NCI-H526 (cell line): Measurements from ENCODE around the gene CBX8.
"Not testable (repeated sequence)": the region's sequence is repeated elsewhere in the genome, so short reads cannot be mapped to it uniquely, and the experiment has no call there.

Experiments used
- DNase-seq, 2 experiments: peaks; one replicate each; lab custom pipeline; 2025; lab: John Stamatoyannopoulos, UW

The CBX8 gene

DNA sequence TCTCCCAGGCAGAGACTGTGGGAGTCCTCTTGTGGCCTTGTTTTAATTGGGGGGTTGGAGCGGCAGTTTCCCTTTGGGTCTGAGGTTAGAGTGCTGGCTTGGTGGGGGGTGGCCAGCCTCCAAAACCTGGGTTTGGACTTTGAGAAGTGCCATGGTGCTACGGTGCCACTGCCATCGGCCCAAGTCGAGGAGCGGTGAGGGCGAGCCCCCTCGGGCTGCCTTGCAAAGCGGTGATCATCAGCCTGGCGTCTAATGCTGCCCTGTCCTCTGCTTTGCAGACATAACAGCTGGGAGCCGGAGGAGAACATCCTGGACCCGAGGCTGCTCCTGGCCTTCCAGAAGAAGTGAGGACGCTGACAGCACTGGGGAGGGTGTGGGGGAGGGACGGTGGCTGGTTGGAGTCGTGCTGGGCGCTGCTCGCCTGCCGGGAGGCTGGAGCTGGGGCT is 17.8 kb downstream of the CBX8 start:
- peak in 1 of 2 experiments; percentile 52 for DNase-seq

DNA sequence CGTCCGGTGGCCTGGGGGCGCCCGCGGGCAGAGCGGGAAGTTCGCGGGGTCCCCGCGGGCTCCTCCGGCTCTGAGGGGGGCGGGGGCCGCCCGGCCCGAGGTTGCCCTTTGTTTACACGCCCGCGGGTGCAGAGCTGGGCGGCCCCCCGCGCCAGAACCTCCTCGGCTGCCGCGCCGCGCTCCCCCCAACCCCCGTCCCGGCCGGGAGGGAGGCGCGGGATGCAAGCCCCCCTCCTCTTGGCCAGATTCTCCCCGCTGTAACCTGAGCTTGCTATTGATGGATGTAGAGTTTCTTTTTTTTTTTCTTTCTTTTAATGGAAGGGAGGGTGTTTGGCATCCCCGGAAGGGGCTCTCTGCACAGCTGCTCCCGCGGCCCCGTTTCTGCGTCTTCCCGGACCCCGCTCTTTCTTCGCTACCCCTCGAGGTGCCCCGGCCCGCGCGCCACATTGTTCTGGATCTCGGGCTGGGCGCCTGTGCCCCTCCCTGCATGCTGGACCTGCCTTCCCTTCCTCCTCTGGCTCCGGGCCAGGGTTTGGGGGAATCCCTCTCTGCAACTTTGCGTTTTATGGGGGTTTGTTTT is 18.3 kb downstream of the CBX8 start:
- DNase-seq, result peak in 1 of 2 experiments; percentile 66

DNA sequence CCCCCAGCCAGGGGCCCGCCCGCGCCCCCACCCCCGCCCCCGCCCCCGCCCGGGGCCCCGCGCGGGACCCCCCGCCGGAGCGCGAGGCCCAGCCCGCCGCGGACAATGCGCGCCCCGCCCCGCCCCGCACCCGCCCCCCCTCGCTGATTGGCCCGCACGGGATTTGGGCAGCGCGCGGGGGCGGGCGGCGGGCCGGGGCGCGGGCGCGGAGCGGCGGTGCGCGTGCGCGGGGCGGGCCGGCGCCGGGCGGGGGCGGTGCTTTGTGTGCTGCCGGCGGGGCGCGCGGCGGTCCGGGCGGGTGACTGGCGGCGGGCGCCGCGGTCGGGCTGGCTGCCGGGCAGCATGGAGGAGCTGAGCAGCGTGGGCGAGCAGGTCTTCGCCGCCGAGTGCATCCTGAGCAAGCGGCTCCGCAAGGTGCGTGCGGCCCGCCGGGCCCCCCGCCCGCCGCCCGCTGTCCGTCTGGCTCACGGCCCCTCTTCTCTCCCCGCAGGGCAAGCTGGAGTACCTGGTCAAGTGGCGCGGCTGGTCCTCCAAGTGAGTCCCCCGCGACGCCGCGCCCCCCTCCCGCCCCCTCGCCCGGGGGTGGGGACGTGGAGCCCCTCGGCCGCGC is 18.9 kb downstream of the CBX8 start, which contains the start of gene CBX2:
TSS of gene CBX2 (plus strand) at position 255 of the 610 bp plus-strand sequence. CDS start at position 343, 88 bp downstream.
- DNase-seq, result peak in 1 of 2 experiments; percentile 88

DNA sequence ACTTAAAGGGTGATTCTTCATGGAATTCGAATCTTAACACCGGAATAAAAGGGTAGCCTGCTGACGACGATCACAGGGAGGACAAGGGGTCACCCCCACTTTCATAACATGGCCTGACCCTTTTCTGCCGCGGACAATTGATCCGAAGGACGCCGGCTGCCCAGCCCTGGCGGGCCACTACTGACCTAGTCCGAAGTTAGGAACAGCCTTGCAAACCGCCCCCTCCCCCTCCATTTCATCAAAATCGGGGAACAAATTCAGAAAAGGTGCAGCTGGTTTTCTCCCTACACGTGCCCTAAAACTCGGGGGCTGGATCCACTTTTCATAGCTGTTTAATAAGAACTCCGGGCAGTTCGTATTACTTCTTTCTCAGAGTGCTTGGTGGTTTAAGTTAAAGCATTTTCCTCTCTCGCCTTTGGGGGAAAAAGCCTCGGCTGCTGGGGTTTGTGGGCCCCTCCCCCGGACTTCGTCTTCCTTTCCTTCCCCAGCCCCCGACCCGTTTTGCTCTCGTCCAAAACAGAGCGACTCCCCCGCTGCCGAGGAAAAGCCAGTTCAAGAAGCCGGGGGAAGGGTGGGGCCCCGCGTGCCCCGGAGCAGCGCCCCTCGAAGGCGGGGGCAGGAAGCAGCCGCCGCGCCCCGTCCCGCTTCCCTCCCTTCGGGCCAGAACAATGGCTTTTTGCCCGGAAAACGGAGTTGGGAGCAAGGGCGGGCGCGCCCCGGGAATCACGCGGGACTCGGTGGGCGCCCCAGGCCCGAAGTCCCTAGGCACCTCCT is 19.6 kb downstream of the CBX8 start:
- peak in 1 of 2 experiments; percentile 78 for DNase-seq

DNA sequence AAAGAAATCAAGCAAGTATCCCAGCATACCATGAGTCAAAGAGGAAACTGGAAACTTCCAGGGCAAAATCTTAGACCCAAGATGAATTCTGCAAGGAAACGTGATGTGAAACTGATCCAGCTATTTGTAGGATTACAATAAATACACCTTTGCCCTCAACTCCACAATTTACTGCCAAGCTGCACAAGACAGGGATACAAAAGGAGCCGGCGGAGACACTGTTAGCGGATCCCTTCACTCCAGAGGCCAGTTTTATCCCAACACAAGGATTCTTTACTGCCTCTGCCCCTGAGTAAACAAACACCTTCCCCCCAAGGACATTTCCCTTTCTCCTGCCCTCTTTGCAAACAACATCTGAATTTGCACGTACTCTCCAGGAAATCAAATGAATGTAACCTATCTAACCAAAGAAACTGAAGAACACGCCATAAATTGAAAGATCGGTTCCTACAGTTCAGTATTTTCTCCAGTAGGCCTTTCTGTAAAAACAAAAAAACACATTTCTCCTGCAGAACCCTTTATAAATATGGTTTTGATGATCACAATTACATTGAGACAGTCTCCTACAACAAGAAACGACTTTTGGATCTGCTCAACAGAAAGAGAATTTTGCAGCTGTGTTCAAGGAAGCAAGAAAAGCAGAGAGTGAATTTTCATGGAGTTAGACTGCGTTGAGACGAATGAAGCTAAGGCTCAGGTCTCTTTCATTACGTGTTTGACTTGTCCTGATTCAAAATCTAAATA is 20.3 kb downstream of the CBX8 start:
- peak; percentile 33 to 43 for DNase-seq

DNA sequence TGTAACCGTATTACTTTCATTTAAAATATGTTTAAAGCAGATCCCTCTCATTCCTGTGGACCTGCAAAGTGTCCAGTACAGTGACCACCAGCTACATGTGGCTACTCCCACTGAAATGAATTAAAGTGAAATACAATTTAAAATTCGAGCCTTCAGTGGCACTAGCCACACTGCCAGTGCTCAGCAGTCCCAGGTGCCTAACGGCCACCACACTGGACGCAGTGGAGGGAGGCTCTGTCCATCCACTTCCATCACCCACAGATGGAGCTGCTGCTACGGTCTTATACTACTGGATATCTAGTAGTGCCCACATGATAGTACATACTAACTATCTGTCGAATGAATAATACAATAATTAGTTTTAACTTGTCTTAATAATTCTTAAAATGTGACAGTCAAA is 21.2 kb downstream of the CBX8 start:
- DNase-seq, result no peak

DNA sequence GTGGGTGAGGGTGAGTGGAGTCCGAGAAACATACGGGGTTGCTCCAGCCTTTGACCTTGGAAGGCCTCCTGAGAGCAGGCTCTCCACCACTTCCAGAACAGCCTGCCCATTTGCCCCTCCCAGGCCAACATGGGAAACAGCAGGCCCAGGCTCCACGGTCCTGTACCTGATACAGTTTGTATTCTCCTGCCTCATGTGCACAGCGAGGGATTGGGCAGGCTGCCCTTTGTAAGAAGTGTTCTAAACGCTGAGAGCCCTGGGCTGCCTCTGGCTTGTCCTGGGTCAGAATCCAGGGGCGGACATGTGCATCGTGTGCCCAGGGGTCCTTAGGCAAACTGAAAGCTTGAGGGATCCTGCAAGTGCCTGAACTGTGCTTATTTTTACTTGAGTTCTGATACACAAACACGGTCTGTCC is 22.3 kb downstream of the CBX8 start:
- DNase-seq, result no peak

DNA sequence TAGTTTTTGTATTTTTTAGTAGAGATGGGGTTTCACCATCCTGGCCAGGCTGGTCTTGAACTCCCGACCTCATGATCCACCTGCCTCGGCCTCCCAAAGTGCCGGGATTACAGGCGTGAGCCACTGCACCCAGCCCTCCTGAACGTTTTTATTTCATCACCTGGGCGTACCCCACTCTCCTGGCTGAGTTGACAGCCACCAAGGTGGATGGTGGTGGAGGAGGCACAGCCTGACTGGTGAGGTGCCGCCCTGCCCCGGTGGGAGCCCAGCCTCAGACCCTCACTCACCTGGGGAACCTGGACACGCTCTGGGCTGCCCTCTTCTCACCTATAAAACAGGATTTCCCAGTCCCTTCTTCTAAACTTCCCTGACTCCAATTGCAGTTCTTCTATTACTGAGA is 24.2 kb downstream of the CBX8 start:
- DNase-seq, result not testable (repeated sequence)

DNA sequence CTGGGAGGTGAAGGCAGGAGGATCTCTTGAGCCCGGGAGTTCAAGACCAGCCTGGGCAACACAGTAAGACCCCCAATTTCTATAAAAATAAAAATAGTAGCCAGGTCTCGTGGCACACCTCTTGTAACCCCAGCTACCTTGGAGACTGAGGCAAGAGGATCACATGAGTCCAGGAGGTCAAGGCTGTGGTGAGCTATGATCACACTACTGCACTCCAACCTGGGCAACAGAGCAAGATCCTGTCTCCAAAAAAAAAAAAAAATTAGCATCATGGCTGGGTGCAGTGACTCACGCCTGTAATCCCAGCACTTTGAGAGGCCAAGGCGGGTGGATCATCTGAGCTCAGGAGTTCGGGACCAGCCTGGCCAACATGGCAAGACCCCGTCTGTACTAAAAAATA is 25.6 kb downstream of the CBX8 start:
- no peak for DNase-seq

DNA sequence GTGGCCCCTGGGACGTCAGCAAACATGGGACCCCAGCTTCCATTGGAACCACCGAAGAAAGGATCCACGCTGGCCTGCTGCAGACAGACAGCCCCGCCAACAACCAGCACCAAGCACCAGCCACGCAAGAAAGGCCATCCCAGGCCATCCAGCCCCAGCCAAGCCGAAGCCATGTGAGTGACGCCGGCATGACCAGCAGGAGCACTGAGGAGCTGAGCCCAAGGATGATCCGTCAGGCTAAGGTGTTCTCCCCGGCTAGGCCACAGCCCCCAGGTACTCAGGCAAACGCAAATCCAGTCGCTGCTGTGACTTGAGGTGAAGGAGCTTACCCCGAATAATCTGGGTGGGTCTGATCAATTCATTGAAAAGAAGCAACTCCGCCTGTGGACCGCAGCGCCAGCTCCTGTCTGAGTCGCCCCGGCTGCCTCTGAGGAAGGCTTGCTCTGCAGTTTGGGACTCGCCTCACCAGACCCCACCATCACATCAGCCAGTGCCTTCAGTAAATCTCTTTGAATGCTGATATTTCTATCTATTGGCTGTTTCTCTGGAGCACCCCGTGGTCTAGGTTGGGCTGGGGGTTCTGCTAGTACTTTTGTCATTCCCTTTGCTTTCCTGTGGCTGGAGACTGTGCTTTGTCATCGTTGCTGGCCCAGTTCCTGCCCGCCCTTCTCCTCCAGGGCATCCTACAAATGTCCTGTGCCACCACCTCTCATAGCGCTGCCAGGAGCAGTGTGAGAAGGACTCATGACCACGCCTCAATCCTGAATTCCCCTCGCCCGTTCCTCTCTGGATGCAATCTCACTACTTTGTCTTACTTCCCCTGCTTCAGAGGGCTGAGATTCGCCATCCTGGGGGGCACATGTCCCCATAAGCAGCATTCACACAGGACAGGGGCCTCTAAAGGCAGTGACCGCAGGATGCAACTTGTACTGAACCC is 27.0 kb downstream of the CBX8 start:
- no peak for DNase-seq

DNA sequence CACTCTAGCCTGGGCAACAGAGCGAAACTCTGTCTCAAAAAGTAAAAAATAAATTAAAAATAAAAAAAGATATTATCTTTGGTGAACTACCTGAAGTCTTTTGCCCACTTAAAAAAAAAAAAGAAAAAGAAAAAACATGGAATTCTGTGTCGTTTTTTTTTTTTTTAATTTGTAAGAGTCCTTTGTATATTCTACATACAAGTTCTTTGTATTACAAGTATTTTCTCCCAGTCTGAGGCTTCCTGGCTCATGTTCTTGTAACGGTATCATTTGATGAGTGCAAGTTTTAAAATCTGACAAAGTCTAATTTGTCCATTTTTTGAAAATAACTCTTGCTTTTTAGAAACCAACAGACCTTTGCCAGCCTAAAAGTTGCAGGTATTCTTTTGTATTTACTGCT is 31.2 kb downstream of the CBX8 start:
- DNase-seq, result no peak

DNA sequence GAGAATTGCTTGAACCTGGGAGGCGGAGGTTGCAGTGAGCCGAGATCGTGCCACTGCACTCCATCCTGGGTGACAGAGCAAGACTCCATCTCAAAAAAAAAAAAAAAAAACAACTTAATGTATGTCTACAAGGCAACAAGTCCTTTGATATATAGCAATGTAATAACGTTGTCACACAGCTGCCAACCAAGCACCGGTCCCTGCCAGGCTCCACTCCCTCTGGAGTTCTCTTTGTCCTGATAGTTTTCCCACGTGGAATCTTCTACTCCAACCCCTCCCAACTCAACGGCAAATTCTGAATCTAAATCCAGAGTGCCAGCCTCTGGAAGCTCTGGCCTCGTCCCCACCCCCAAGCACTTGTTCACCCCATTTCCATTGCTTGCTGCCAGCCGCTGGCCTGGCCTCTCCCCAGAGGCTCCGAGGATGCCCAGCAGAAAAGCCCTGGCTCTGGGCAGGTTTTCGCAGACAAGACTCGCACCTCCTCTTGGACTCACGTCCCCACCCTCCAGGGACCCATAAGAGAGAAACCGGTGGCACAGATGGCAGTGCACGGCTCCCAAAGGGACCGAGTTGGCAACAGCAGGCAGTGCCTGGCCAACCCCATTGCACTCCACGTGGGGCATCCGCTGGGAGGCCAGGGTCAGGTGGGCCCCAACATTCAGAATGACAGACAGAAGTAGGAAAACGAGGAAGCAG is 34.8 kb downstream of the CBX8 start:
- DNase-seq, result no peak

DNA sequence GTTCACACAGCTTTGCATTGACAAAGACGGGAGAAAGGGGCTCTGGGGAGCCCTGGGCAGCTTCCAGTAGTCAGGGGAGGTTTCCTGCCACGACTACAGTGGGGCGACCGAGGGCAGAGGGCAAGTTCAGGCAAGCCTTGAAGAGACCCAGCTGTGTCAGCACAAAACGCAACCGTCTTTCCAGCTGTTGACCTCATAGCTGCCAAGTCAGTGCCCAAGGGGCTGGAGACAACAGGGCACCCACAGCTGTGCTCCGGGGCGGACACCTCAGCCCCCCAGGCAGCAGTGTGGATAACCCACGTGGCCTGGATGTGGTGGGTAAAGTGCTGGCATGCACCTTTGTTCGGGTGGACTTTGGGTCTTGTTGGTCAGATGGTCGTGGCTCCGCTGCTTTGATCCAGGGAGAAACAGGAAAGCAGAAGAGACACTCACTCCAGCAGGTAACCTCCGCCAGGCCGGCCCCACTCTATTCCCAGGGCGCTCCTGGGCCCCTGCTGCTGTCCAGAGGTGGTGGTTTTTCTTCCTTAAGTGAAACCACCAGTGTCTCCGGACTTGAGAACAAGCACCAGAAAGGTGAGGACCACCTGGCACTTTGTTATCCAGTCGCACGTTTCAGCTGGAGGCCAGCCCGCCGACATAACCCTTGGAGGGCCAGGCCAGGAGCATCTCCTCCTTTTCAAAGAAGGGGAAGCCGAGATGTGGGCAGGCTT is 36.5 kb downstream of the CBX8 start:
- no peak for DNase-seq

DNA sequence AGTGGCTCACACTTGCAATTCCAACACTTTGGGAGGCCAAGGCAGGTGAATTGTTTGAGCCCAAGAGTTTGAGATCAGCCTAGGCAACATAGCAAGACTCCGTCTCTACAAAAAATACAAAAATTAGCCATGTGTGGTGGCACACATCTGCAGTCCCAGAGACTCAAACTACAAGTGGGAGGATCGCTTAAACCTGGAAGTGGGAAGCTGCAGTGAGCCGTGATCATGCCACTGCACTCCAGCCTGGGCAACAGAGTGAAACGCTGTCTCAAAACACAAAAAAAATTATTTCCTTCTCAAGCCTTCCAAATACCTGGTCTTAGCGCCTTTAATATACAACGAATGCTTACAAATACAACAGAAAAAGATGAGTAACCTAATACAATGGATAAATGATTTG is 38.6 kb downstream of the CBX8 start:
- DNase-seq, result no peak

DNA sequence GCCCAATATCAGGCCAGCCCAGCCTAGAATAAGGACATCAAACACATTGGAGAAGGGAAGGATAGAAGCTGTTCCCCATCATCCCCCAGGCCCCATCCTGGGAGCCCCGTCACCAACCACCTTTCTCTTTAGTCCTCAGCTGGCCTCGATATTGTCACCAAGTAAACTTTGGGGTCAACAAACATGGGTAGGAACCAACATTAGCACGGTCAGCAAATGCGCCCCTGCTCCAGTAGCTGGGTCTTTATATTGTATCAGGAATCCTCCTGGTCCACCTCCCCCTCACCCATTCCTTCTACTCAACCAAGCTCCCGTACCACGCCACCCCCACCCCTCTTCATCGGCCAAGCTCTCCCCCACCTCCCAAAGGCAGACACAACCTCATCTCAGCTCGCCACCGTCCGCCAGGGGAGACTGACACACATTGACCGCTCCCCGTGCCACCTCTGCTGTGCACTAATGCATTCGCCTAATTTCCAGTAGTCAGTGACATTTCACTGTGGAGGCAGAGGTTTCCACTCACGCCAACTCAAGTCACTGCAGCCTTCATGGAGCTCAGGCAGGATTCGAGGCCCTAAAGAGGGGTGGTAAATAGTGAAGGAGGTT is 39.6 kb downstream of the CBX8 start:
- no peak for DNase-seq

DNA sequence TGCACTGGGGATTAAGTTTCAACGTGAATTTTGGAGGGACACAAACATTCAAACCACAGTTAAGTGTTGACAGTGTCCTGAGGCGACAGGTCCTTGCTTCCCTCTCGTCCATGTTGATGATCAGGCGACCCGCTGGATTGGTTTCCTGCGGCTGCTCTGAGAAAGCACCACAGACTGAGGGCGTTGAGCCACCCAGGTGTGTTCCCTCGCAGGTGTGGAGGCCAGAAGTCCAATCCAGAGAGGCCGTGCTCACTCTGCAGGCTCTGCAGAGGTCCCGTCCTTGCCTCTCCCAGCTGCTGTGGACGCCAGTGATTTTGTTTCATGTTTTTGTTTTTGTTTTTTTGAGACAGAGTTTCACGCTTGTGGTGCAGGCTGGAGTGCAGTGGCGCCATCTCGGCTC is 41.3 kb downstream of the CBX8 start:
- DNase-seq, result no peak

DNA sequence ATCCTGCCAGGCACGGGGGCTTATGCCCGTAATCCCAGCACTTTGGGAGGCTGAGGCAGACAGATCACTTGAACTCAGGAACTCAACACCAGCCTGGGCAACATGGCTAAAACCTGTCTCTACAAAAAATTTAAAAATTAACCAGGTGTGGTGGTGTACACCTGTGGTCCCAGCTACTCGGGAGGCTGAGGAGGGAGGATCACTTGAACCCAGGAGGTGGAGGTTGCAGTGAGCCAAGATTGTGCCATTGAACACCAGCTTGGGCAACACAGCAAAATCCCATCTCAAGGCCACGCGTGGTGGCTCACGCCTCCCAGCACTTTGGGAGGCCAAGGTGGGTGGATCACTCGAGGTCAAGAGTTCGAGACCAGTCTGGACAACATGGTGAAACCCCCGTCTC is 42.0 kb downstream of the CBX8 start:
- not testable (repeated sequence) for DNase-seq

DNA sequence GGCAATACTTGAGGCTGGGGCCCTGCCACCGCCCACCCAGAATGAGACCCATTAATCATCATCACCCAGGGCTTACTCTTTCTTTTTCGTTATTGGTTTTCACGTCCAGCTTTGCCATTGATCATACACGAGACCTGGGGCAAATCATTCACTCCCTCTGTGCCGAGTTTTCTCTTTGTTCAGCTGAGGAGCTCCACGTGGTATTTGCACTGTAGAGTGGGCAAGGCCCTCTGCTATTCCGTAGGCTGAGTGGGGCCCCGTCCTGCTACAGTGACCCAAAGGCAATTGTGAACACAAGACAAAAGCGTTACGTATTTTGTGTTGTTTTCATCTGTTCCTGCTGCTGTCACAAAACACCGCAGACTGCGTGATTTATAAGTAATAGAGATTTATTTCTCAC is 42.5 kb downstream of the CBX8 start:
- no peak for DNase-seq

DNA sequence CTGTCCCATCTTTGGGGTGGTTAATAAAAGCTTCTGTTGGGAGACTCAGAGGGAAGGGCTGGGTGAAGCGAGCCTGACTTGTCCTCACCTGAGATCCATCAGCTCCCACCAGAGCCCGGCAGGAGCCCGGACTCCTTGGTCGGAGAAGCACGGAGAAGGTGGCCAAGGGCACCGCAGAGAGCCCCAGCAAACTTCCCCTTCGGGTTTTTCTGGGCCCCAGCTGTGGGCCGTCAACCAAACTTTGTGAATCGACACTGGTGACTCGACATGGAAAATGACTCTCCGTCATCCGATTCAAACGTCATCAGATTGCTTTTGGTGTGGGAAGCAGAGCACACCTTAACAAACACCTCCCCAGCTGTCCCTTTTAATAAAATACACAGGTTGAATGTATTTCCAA is 44.7 kb downstream of the CBX8 start:
- no peak for DNase-seq
